Measurements from ENCODE around the gene HNRNPA3.
"Not testable (repeated sequence)": the region's sequence is repeated elsewhere in the genome, so short reads cannot be mapped to it uniquely, and the experiment has no call there.

Gene HNRNPA3

DNA sequence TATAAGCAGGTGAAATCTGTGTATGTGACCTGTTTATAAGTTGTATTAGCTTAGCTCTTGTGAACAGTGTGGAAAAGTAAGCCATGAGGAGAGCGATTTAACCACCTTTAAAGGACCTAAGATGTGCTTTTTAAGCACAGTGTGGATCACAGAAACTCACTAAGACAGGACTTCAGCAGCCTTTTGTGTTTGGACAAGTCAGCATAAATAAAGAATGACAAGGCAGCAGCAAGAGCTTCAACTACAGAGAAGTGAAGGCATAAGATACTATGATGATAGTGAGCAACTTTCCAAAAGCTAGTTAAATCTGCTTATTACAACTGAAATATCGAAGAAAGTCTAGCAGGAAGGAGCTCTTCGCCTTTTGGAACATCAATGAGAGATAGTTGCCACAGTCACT lies 8.9 kb downstream of the HNRNPA3 start:
- TF ChIP-seq ZNF133 (tag by site-specific recombination; IDR thresholded peaks at IDR 0.05) (no peak), ZNF184 (tag by site-specific recombination; IDR thresholded peaks at IDR 0.05) (no peak), ZNF560 (tag by site-specific recombination; IDR thresholded peaks at IDR 0.05; ENCODE audit: borderline replicate concordance) (no peak), ZNF664 (tag by site-specific recombination; IDR thresholded peaks at IDR 0.05) (no peak), GFI1B (tag by site-specific recombination; IDR thresholded peaks at IDR 0.05) (no peak)
- Histone ChIP-seq H3K4me1 (ENCODE audit: control insufficient read depth, insufficient read depth, low read length) (no peaks in the 10 kb centered on the region), H3K27ac (ENCODE audit: extremely low read depth, low read depth, low read length) (no peak overlapping the region), H3K36me3 (ENCODE audit: control insufficient read depth in 2 of 2, insufficient read depth in 1 of 2, low read length in 2 of 2) (peaks cover 44 to 63% of the 10 kb centered on the region in 2 experiments), H3K9me3 (ENCODE audit: control insufficient read depth, insufficient read depth, low read depth, low read length) (no peaks in the 10 kb centered on the region), H3K4me3 (ENCODE audit: low read depth, low read length) (no peak overlapping the region)
- POLR2A ChIA-PET = interaction anchor here (0.6 kb wide), 1 partner anchor 35 kb away, joined by 4 read pairs; no protein-coding TSS in a partner anchor
- CTCF ChIA-PET = interaction anchor here (0.7 to 1.6 kb wide), 3 partner anchors 23 to 169 kb away, joined by 3 to 10 read pairs (median 3); no protein-coding TSS in a partner anchor

DNA sequence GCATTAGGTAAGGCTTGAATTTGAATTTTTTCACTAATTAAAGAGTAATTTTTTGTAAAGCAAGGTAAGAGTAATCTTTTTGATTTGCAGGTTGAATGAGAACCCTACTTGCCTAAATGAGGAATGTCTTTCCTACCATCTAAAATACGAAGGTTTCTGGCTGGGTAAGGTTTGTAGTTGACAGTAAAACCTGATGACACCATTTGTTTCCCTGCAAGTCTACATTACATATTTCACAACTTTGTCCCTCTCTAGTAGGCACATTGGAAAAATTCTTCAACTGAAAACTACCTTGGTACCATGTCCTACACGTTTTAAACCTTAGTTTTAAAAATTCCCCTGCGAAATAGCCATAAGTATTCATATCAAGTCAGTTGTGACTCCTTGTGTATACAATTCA lies 9.4 kb downstream of the HNRNPA3 start:
- peaks cover 39 to 58% of the 10 kb centered on the region in 2 experiments for H3K36me3 ChIP-seq (ENCODE audit: control insufficient read depth in 2 of 2, insufficient read depth in 1 of 2, low read length in 2 of 2)
- TF ChIP-seq REPIN1 (tag by site-specific recombination; IDR thresholded peaks at IDR 0.05; ENCODE audit: low read depth) (no peak), HOXD13 (CRISPR knock-in tag; IDR thresholded peaks at IDR 0.05; ENCODE audit: borderline replicate concordance) (no peak), ZSCAN16 (tag by site-specific recombination; IDR thresholded peaks at IDR 0.05) (no peak), ZNF664 (tag by site-specific recombination; IDR thresholded peaks at IDR 0.05) (no peak), ZBTB1 (tag by site-specific recombination; IDR thresholded peaks at IDR 0.05) (no peak), ZNF677 (tag by site-specific recombination; IDR thresholded peaks at IDR 0.05) (no peak), TCF7L2 (IDR thresholded peaks at IDR 0.05; ENCODE audit: borderline replicate concordance, low read depth, low read length) (no peak), ZBTB21 (tag by site-specific recombination; IDR thresholded peaks at IDR 0.05) (no peak), ZEB2 (tag by site-specific recombination; IDR thresholded peaks at IDR 0.05) (no peak), ZNF248 (tag by site-specific recombination; IDR thresholded peaks at IDR 0.05) (no peak)
- TF ChIP-seq, protein P1, sequence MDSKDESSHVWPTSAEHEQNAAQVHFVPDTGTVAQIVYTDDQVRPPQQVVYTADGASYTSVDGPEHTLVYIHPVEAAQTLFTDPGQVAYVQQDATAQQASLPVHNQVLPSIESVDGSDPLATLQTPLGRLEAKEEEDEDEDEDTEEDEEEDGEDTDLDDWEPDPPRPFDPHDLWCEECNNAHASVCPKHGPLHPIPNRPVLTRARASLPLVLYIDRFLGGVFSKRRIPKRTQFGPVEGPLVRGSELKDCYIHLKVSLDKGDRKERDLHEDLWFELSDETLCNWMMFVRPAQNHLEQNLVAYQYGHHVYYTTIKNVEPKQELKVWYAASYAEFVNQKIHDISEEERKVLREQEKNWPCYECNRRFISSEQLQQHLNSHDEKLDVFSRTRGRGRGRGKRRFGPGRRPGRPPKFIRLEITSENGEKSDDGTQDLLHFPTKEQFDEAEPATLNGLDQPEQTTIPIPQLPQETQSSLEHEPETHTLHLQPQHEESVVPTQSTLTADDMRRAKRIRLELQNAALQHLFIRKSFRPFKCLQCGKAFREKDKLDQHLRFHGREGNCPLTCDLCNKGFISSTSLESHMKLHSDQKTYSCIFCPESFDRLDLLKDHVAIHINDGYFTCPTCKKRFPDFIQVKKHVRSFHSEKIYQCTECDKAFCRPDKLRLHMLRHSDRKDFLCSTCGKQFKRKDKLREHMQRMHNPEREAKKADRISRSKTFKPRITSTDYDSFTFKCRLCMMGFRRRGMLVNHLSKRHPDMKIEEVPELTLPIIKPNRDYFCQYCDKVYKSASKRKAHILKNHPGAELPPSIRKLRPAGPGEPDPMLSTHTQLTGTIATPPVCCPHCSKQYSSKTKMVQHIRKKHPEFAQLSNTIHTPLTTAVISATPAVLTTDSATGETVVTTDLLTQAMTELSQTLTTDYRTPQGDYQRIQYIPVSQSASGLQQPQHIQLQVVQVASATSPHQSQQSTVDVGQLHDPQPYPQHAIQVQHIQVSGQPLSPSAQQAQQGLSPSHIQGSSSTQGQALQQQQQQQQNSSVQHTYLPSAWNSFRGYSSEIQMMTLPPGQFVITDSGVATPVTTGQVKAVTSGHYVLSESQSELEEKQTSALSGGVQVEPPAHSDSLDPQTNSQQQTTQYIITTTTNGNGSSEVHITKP (tag by site-specific recombination; IDR thresholded peaks at IDR 0.05) = no peak
- TF ChIP-seq, protein P2, sequence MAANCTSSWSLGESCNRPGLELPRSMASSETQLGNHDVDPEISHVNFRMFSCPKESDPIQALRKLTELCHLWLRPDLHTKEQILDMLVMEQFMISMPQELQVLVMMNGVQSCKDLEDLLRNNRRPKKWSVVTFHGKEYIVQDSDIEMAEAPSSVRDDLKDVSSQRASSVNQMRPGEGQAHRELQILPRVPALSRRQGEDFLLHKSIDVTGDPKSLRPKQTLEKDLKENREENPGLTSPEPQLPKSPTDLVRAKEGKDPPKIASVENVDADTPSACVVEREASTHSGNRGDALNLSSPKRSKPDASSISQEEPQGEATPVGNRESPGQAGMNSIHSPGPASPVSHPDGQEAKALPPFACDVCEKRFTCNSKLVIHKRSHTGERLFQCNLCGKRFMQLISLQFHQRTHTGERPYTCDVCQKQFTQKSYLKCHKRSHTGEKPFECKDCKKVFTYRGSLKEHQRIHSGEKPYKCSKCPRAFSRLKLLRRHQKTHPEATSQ (tag by site-specific recombination; IDR thresholded peaks at IDR 0.05) = no peak
- TF ChIP-seq, protein P3, sequence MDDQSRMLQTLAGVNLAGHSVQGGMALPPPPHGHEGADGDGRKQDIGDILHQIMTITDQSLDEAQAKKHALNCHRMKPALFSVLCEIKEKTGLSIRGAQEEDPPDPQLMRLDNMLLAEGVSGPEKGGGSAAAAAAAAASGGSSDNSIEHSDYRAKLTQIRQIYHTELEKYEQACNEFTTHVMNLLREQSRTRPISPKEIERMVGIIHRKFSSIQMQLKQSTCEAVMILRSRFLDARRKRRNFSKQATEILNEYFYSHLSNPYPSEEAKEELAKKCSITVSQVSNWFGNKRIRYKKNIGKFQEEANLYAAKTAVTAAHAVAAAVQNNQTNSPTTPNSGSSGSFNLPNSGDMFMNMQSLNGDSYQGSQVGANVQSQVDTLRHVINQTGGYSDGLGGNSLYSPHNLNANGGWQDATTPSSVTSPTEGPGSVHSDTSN (CRISPR knock-in tag; IDR thresholded peaks at IDR 0.05) = no peak
- no peaks in the 10 kb centered on the region for H3K9me3 ChIP-seq (ENCODE audit: control insufficient read depth, insufficient read depth, low read depth, low read length)
- POLR2A ChIA-PET = interaction anchor here (0.6 kb wide), 1 partner anchor 34 kb away, joined by 4 read pairs; no protein-coding TSS in a partner anchor
- CTCF ChIA-PET = interaction anchor here (0.7 to 1.6 kb wide), 3 partner anchors 24 to 504 kb away, joined by 3 to 10 read pairs (median 4); no protein-coding TSS in a partner anchor
- H3K4me1 ChIP-seq (ENCODE audit: control insufficient read depth, insufficient read depth, low read length) = no peaks in the 10 kb centered on the region
- no peak overlapping the region for H3K27ac ChIP-seq (ENCODE audit: extremely low read depth, low read depth, low read length)
- H3K4me3 ChIP-seq (ENCODE audit: low read depth, low read length) = no peak overlapping the region

DNA sequence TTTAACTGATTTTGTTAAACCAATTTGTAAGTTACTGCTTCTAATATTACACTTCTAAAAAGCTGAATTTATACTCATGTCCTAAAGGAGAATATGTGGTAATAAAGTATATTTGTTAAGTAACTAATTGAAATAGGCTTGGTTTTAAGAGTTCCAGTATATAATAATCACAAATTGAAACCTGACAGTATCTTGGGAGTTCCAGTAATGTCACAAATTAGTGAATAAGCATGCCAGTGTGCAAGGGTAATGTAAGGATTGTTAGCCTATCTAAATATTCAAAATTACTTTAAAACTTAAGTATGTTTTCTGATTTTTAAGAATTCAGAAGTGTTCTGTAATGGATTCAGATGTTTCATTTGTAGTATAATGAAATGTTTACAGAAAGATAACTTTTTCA lies 10.8 kb downstream of the HNRNPA3 start:
- POLR2A ChIA-PET, CTCF ChIA-PET: not testable (repeated sequence)
- H3K36me3 ChIP-seq (ENCODE audit: control insufficient read depth in 2 of 2, insufficient read depth in 1 of 2, low read length in 2 of 2) = peaks cover 25 to 44% of the 10 kb centered on the region in 2 experiments

More for the DNA sequence above, 10.8 kb downstream of the HNRNPA3 start:
- not testable (repeated sequence) for H3K27ac ChIP-seq (ENCODE audit: extremely low read depth, low read depth, low read length); H3K4me3 ChIP-seq (ENCODE audit: low read depth, low read length); H3K4me1 ChIP-seq (ENCODE audit: control insufficient read depth, insufficient read depth, low read length); H3K9me3 ChIP-seq (ENCODE audit: control insufficient read depth, insufficient read depth, low read depth, low read length)
